Choroid plexus epithelial cell (primary cell): Measurements from ENCODE around the gene MCC.

Experiments
- DNase-seq: peaks from one replicate; pipeline ENCODE4 v3.0.0-alpha.2; 2010; ENCODE audit warnings: low read depth
- H3K4me3 ChIP-seq: 2 replicates; pipeline ENCODE4 v1.5.1; 2011; ENCODE audit warnings: low read depth, mild to moderate bottlenecking, control low read depth, low read length, moderate library complexity
- TF ChIP-seq, protein P1 (sequence below): conservative IDR thresholded peaks from 2 replicates; pipeline ENCODE4 v1.5.1; 2011; ENCODE audit warnings: low read depth, mild to moderate bottlenecking, control low read depth, inconsistent platforms, low read length, moderate library complexity

The MCC gene

GRCh38 chr5:113333411-113333810, 154.8 kb downstream of the MCC start:
- no peak overlapping the region for H3K4me3 ChIP-seq
- TF ChIP-seq, protein P1, sequence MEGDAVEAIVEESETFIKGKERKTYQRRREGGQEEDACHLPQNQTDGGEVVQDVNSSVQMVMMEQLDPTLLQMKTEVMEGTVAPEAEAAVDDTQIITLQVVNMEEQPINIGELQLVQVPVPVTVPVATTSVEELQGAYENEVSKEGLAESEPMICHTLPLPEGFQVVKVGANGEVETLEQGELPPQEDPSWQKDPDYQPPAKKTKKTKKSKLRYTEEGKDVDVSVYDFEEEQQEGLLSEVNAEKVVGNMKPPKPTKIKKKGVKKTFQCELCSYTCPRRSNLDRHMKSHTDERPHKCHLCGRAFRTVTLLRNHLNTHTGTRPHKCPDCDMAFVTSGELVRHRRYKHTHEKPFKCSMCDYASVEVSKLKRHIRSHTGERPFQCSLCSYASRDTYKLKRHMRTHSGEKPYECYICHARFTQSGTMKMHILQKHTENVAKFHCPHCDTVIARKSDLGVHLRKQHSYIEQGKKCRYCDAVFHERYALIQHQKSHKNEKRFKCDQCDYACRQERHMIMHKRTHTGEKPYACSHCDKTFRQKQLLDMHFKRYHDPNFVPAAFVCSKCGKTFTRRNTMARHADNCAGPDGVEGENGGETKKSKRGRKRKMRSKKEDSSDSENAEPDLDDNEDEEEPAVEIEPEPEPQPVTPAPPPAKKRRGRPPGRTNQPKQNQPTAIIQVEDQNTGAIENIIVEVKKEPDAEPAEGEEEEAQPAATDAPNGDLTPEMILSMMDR: no peak
- no peak for DNase-seq

DNA sequence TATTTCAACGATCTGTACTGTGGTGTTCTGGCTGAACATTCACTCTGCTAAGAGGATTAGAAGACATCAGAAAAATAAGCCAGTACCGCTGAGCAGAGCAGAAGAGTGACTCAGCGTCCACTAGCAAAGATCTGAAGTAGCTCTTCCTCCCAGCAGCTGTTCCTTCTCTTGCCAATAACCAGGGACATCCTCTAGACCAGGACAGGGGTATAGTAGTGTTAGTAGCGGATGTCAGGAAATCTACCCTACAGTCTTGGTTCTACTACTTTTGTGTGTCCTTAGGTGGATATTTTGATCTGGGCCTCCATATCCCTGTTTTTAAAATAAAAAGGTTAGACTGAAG, 157.1 kb downstream of the MCC start:
- TF ChIP-seq, protein P1: no peak
- DNase-seq: peak; percentile 70
- H3K4me3 ChIP-seq: peak overlapping the region; percentile 4

DNA sequence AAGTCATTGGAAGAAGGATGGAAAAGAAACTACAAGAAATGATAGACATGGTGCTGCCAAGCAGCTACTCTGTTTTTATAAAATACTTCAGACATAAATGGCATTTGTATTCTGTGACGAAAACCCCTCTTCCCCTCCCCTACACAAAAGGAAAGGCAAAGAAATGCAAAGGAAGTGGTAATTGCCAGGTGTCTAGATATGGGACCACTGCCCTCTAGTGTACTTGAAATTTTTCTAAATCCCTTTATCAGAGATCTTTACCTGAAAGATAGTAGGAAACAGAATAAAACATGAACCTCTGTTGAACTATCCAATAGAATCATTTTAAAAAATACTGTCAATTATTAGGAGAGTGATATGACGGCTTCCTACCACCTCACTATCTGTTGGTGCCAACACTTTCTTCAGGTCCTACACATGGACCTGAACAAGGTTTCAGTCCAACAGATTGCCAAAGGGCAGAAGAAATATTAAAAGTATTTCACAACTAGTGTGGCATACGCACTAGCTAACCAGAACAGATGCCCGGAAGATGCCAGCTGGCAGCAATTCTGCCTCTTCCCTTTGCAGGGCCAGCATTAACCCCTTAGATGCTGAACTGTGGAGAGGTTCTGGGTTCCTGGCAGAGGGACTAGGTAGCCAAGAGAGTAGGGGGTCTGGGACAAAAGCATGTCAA, 157.6 kb downstream of the MCC start:
- peak; percentile 78 for DNase-seq
- TF ChIP-seq, protein P1: peak; percentile 61
- H3K4me3 ChIP-seq: peak overlapping the region; percentile 4

DNA sequence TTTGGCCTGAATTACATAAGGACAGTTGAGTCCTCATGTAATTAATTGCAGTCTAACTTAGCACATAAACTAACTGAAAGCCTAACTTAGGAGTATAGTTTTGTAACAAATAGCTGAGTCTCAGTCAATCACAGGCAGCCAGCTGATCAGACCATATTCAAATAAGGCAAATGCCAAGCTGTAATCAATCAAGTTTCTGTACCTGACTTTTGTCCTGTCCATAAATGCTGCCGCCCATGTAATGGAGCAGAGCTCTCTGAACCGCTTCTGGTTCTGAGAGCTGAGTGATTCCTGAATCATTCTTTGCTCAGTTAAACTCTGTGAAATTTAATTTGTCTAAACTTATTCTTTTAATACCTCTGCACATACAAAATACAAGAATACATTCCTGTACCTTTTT, 158.3 kb downstream of the MCC start:
- no peak overlapping the region for H3K4me3 ChIP-seq
- DNase-seq: no peak
- TF ChIP-seq, protein P1: no peak

DNA sequence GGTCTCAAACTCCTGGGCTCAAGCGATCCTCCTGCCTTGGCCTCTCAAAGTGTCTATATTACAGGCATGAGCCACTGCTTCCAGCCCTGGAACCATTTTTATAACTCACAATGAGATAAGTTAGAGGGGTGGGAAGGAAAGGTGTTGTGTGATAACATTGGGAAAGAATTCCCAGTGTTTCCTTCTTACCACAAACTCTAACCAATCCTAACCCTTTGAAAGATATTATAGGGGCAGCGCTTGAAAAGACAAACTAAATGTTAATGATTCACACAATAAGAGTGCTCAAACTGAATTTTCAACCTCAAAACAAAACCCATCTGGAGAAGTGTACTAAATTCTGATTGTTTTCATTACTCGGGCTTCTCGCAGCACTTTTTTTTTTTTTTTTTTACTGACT, 163.2 kb downstream of the MCC start:
- no peak for DNase-seq
- TF ChIP-seq, protein P1: no peak

DNA sequence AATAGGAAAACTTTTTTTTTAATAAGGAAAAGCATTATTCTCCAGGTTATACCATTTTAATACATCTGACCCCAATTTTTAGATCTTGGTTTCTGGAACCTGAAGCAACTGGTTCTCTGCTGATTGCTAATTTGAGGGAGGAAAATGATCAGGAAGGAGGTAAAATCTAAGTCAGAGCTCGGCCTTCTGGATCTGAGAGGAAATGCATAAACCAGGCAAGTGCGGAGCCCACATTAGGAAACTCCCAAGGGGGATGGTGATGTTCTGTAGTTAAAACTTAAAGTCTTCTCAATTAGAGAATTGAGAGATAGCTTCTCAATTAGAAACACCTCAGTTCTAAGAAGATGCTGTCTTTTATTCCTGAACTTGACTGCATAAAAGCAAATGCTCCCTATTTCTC, 167.0 kb downstream of the MCC start:
- no peak overlapping the region for H3K4me3 ChIP-seq
- TF ChIP-seq, protein P1: peak; percentile 42
- DNase-seq: peak; percentile 45

More for the DNA sequence above, 163.2 kb downstream of the MCC start:
- no peak overlapping the region for H3K4me3 ChIP-seq

DNA sequence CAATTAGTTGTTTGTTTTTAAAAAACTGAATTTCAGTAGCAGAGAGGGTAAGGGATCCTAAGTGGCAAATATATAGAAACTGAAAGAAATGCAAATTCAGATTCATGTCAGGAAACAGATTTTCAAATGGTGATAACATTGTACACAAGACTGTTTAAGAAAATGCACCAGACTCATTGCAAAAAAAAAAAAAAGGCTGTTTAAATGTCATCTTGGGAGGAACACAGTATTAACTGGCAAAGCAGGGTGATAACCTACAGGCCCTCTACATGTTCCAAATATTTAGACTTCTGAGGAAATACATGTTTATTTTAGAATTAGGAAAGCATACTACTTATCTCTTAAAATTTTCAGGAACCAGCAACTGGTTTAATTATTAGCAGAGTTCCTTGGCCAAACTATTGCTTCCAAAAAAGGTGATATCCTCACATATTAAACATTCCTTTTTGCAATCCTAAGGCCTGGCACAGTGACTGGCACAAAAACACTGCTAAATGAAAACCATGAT, 167.9 kb downstream of the MCC start:
- H3K4me3 ChIP-seq: no peak overlapping the region
- TF ChIP-seq, protein P1: no peak
- no peak for DNase-seq
